B cell (primary cell): ENCODE measurements around the gene VTI1A.

Experiments used
- CTCF ChIP-seq: fragments of 200-600 bp; IDR thresholded peaks from one replicate; pipeline ENCODE4 v1.8.0; 2022; ENCODE audit warnings: antibody characterized with exemption, mild to moderate bottlenecking
- EZH2 ChIP-seq: IDR thresholded peaks from 2 replicates; pipeline ENCODE4 v1.6.1; 2012; ENCODE audit warnings: borderline replicate concordance, low read depth, mild to moderate bottlenecking, moderate library complexity, low read length; ENCODE audit not compliant: insufficient read depth, poor library complexity, severe bottlenecking

- TF ChIP-seq CTCF, result no peak
- TF ChIP-seq EZH2, result no peak
Observed at GRCh38 chr10:112658900-112659638, 212.1 kb downstream of the VTI1A start.
